Measurements from ENCODE around the gene PPIL1.

DNA sequence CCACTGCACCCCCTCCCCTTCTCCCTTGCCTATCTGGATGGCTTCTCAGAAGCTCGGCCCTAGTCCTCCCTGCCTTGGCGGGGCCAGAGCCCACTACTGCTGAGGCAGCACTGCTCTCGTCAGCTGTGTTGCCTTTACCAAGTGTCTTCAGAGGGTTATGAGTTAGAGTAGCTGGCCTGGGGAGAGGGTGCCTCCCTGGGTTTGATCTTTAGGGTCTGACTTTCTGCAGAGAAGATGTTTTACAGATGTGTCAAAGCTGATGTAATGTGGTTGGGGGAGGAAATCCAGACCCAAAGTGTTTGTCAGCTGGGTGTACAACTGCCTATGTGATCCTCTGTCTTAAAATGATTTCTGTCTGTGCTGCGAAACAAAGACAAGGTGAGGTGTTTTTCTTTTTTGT, 49.5 kb upstream of the PPIL1 start:
- TF ChIP-seq EZH2 (IDR thresholded peaks at IDR 0.05; ENCODE audit: borderline replicate concordance, low read length) = no peak
- TF ChIP-seq, protein P1, sequence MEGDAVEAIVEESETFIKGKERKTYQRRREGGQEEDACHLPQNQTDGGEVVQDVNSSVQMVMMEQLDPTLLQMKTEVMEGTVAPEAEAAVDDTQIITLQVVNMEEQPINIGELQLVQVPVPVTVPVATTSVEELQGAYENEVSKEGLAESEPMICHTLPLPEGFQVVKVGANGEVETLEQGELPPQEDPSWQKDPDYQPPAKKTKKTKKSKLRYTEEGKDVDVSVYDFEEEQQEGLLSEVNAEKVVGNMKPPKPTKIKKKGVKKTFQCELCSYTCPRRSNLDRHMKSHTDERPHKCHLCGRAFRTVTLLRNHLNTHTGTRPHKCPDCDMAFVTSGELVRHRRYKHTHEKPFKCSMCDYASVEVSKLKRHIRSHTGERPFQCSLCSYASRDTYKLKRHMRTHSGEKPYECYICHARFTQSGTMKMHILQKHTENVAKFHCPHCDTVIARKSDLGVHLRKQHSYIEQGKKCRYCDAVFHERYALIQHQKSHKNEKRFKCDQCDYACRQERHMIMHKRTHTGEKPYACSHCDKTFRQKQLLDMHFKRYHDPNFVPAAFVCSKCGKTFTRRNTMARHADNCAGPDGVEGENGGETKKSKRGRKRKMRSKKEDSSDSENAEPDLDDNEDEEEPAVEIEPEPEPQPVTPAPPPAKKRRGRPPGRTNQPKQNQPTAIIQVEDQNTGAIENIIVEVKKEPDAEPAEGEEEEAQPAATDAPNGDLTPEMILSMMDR (IDR thresholded peaks at IDR 0.05; ENCODE audit: low read length) = no peak
